LNCaP clone FGC (cell line): ENCODE measurements around the gene RFC5.

Source experiments
- DNase-seq: peaks from one replicate; pipeline ENCODE4 v3.0.0-alpha.2; 2011; ENCODE audit warnings: low read depth
- H3K4me3 ChIP-seq: 2 replicates; pipeline ENCODE4 v1.5.1; 2011; ENCODE audit warnings: mild to moderate bottlenecking, low read depth, low read length, control low read depth
- CTCF ChIP-seq: IDR thresholded peaks from 2 replicates; pipeline ENCODE4 v1.5.1; 2012; ENCODE audit warnings: mild to moderate bottlenecking; ENCODE audit not compliant: control insufficient read depth, insufficient read depth; ENCODE audit errors: extremely low read depth

RFC5 gene

GRCh38 chr12:118058881-118059280 is 42.4 kb downstream of the RFC5 start:
- no peak for TF ChIP-seq CTCF
- DNase-seq, result no peak
- H3K4me3 ChIP-seq, result no peak overlapping the region

DNA sequence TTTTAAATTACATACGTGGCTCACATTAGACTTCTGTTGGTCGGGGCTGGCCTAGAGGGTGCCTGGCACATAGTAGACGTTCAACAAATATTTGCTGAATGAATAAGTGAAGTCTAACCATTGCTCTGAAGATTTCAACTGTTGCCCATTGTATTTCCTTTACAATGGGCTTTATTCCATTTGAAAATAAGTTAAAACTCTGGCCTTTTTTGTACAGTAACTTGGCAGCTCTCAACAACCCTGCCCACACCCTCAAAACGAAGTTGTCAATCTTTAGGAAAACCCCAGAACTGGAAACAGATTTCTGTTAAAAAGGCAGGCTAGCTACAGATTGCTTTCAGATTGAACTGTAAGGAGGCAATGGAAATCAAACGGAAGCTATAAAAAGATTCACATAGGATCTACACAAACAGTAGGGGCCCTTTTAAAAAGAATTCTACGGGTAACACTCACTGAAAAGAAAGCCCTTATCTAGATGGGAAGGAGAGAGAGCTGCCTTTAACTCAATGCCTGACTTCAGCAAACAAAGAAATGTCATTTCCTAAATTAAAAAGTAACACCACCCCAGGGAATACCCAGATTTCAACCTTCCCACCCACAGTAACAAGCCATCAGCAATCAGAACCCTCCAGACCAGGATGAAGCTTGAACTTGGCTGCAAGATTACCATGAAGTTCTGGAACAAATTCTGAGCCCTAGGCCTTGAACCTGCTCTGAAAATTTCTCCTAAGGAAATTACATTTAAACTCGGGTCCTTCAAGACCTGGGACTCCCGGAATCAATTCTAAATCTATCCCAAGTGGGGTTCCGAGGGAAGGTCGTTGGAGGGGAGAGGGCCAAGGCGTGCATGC is 43.1 kb downstream of the RFC5 start:
- DNase-seq, result no peak
- TF ChIP-seq CTCF, result no peak
- H3K4me3 ChIP-seq, result peak overlapping the region; percentile 76

DNA sequence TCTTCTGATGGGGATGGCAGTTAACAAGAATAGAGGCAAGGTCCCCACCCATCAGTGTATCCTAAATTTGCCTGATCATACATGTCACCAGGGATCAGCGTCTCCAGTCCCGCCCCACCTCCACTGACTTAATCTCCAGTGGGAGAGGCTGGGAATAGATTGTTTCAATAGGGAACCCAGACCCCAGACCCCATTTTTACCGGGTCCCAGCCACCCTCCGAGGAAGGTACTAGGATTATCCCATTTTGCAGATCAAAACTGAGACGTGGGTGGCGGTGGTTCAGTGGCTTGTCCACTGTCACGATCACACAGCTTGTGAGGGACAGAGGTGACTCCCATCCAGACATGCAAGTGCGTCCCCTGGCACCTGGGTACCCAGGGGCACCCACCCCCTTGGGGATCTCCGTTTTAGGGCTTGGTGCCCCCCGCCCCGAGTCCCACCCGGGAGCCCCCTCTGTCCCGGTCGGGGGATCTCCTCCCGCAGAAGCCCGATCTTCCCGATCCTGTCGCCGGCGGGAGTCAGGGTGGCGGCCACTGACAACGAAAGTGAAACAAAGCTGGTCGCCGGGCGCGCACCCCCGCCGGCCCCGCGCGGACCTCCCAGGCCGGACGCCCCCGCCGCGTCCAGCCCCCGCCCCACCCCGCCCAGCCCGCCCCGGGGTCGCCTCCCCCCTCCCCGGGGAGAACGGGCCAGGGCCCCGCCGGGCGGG is 44.0 kb downstream of the RFC5 start:
- peak overlapping the region; percentile 76 for H3K4me3 ChIP-seq
- no peak for DNase-seq
- TF ChIP-seq CTCF, result no peak

- TF ChIP-seq CTCF, result no peak
- DNase-seq, result no peak
- H3K4me3 ChIP-seq, result peak within 1 kb of the TSS; percentile 76
Observed at GRCh38 chr12:118061011-118061872, 44.7 kb downstream of the RFC5 start, which contains the start of gene WSB2. WSB2 (minus strand) TSS chr12:118061179; CDS start chr12:118061048, 131 bp downstream.

DNA sequence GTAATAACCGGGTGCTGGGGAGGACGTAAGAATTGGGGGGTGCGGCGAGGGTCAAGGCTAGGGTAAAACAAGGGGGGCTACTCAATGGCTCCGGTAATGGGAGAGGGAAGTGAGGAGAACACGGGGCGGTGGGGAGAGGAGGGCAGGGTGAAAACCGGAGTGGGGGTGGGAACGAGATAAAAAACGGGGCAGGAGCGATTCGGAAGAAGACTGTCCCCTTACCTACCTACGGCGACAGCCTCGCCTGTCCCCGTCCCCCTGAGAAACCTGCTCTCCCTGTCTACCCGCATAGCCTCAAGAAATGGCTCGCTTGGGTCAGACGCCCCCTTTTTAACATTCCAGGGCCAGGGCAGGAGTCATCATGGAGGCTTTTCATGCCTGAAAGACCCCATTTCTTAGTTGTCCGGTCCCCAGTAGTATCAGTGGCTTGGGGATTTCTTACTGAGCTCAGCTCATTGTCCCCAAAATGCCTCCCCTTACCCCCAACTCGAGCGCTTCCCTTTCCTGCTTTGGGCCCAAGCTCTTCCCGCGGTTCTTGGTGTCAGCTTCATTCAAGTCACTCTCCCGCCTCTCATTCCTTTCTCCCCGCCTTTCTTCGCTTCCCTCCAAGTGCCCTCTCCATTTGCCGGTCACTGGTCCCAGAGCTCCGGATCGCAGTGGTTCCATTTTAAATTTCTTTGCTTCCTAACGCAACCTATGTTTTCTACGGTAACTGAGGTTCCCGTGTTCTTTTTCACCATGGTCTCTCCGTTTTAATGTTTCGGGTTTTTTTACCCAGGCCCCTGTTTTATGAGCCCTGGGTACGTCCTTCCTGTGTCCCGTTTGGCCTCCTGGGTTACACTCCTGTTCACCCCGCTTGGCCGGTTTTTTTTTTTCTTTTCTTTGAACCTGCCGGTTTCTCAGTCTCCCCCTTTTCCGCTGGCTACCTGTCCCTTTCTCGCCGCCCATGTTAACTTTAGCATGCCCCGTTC is 45.7 kb downstream of the RFC5 start:
- no peak for DNase-seq
- H3K4me3 ChIP-seq, result peak overlapping the region; percentile 76
- TF ChIP-seq CTCF, result no peak
